Prostate gland (tissue), 2 donors: ENCODE data around the gene ATP5ME. TPM values are rescaled to one million over a fixed set of nuclear protein-coding genes. Genes with fewer than 3 reads are reported as not detected.
"Not testable (repeated sequence)": the region's sequence is repeated elsewhere in the genome, so short reads cannot be mapped to it uniquely, and the experiment has no call there.

ENCODE experiments used
- DNase-seq: peaks from one replicate; pipeline ENCODE4 v3.0.0-alpha.2; 2019; ENCODE audit warnings: low spot score
- H3K27ac ChIP-seq, 2 donors: fragments of 200-600 bp; sonication (generic); 2 replicates each; pipeline ENCODE4 v1.5.1; 2017 to 2019
- H3K27me3 ChIP-seq: fragments of 200-600 bp; sonication (generic); replicated peaks from 2 replicates; pipeline ENCODE4 v1.5.1; 2019; ENCODE audit not compliant: insufficient read depth
- H3K36me3 ChIP-seq, 2 donors: fragments of 200-600 bp; sonication (generic); 1 replicate in 1 of 2; 2 replicates in 1 of 2; pipeline versions ENCODE4 v1.5.1 to v1.8.1; 2017 to 2019
- H3K4me1 ChIP-seq: fragments of 200-600 bp; sonication (generic); replicated peaks from 2 replicates; pipeline ENCODE4 v1.5.1; 2019
- H3K4me3 ChIP-seq, 2 donors: fragments of 200-600 bp; sonication (generic); 2 replicates each; pipeline ENCODE4 v1.5.1; 2017 to 2019
- H3K9me3 ChIP-seq: fragments of 200-600 bp; sonication (generic); 2 replicates; pipeline ENCODE4 v1.5.1; 2017
- CTCF ChIP-seq, 4 experiments: fragments of 200-600 bp in 2 of 4; fragments of 450-650 bp in 2 of 4; sonication (generic) in 2 of 4; IDR thresholded peaks; 1 replicate in 3 of 4; 2 replicates in 1 of 4; pipeline ENCODE4 v1.5.1; 2016 to 2019; ENCODE audit warnings: antibody characterized with exemption in 4 of 4, mild to moderate bottlenecking in 2 of 4, moderate library complexity in 2 of 4
- POLR2A ChIP-seq: fragments of 450-650 bp; IDR thresholded peaks from one replicate; pipeline ENCODE4 v1.6.1; 2016; ENCODE audit warnings: antibody characterized with exemption, mild to moderate bottlenecking
- POLR2AphosphoS5 ChIP-seq: sonication (generic); formaldehyde crosslinking; IDR thresholded peaks from one replicate; pipeline ENCODE4 v1.6.1; 2017; ENCODE audit warnings: antibody characterized with exemption
- WGBS: methylation state at CpG from one replicate; pipeline ENCODE4 v1.1.5; 2018; 5-methylcytosine and 5-hydroxymethylcytosine counted together
- intact Hi-C: fragments of 100-400 bp; cut with DNase I; formaldehyde crosslinking; loops from one replicate; pipeline ENCODE4 v1.14.2; 2022
- total RNA-seq, 2 donors: library from RNA; depleted of rRNA; stranded (reverse); fragments of >200 nt; gene quantifications; one replicate each; pipeline ENCODE4 v1.1.0, GENCODE V29; 2016

Gene ATP5ME
- total RNA-seq, 2 donors from 2014 or later: 148 to 313 TPM

- no peak for TF ChIP-seq POLR2A
- no peak for TF ChIP-seq POLR2AphosphoS5
- no peak for TF ChIP-seq CTCF (IDR thresholded peaks at IDR 0.05)
- Histone ChIP-seq H3K4me3 (no peak overlapping the region), H3K4me1 (no peaks in the 10 kb centered on the region), H3K36me3 (no peaks in the 10 kb centered on the region), H3K27ac (no peak overlapping the region), H3K9me3 (no peaks in the 10 kb centered on the region), H3K27me3 (peaks cover 9% of the 10 kb centered on the region)
- no peak for DNase-seq
- WGBS: 63% methylated on average over 22 of the region's 28 CpGs
- intact Hi-C loops: no loop called here
Observed at GRCh38 chr4:648579-649292, 25.3 kb downstream of the ATP5ME start.

GRCh38 chr4:647481-647880 is 26.6 kb downstream of the ATP5ME start:
- Histone ChIP-seq H3K36me3 (no peaks in the 10 kb centered on the region), H3K27me3 (peaks cover 9% of the 10 kb centered on the region), H3K27ac (no peak overlapping the region), H3K4me3 (no peak overlapping the region), H3K4me1 (no peaks in the 10 kb centered on the region), H3K9me3 (no peaks in the 10 kb centered on the region)
- intact Hi-C loops: no loop called here
- 65% methylated on average over 13 of the region's 13 CpGs for WGBS
- DNase-seq: no peak
- TF ChIP-seq CTCF (IDR thresholded peaks at IDR 0.05) (no peak), POLR2A (no peak), POLR2AphosphoS5 (no peak)

- 79% methylated on average over 32 of the region's 32 CpGs for WGBS
- H3K4me1 ChIP-seq: no peaks in the 10 kb centered on the region
- intact Hi-C loops: no loop called here
- no peaks in the 10 kb centered on the region for H3K36me3 ChIP-seq
- no peak for DNase-seq
- TF ChIP-seq POLR2A (no peak), POLR2AphosphoS5 (no peak), CTCF (IDR thresholded peaks at IDR 0.05) (no peak)
- peaks cover 9% of the 10 kb centered on the region for H3K27me3 ChIP-seq
- H3K9me3 ChIP-seq: no peaks in the 10 kb centered on the region
- H3K4me3 ChIP-seq: no peak overlapping the region
- no peak overlapping the region for H3K27ac ChIP-seq
Observed at GRCh38 chr4:646460-646859, 27.6 kb downstream of the ATP5ME start.

GRCh38 chr4:642366-642765 is 31.7 kb downstream of the ATP5ME start:
- H3K36me3 ChIP-seq, H3K27me3 ChIP-seq, H3K4me3 ChIP-seq, H3K27ac ChIP-seq, intact Hi-C loops, H3K4me1 ChIP-seq, DNase-seq, H3K9me3 ChIP-seq: not testable (repeated sequence)
- 89% methylated on average over 6 of the region's 6 CpGs for WGBS

GRCh38 chr4:637536-638280 is 36.4 kb downstream of the ATP5ME start:
- Histone ChIP-seq H3K27me3 (no peaks in the 10 kb centered on the region), H3K9me3 (no peaks in the 10 kb centered on the region), H3K4me1 (no peaks in the 10 kb centered on the region), H3K27ac (no peak overlapping the region), H3K36me3 (no peaks in the 10 kb centered on the region), H3K4me3 (no peak overlapping the region)
- TF ChIP-seq POLR2AphosphoS5 (no peak), POLR2A (no peak), CTCF (IDR thresholded peaks at IDR 0.05) (no peak)
- intact Hi-C loops: no loop called here
- no peak for DNase-seq
- WGBS: 71% methylated on average over 32 of the region's 32 CpGs
